PFSK-1 (cell line): ENCODE data around the gene MAP2K1.
A peak's percentile ranks its signal among the peaks of the same experiment; 100 is the strongest.

ENCODE experiments used
- FOXP2 ChIP-seq: optimal IDR thresholded peaks from 2 replicates; pipeline ENCODE3; 2011; ENCODE audit warnings: borderline replicate concordance, control low read depth, inconsistent platforms; ENCODE audit not compliant: insufficient read depth; ENCODE audit errors: extremely low read length, extremely low read depth
- POLR2AphosphoS5 ChIP-seq: IDR thresholded peaks from 2 replicates; pipeline ENCODE4 v1.6.1; 2012; ENCODE audit warnings: low read depth, mild to moderate bottlenecking, control low read depth, low read length, moderate library complexity
- SIN3A ChIP-seq: IDR thresholded peaks from 2 replicates; pipeline ENCODE4 v1.6.1; 2012; ENCODE audit warnings: mild to moderate bottlenecking, low read length, moderate library complexity, borderline replicate concordance; ENCODE audit not compliant: insufficient read depth
- TAF1 ChIP-seq: IDR thresholded peaks from 2 replicates; pipeline ENCODE4 v1.6.1; 2012; ENCODE audit warnings: low read length, control low read depth, borderline replicate concordance; ENCODE audit not compliant: insufficient read depth
- TF ChIP-seq, protein P1 (sequence below), 2 experiments: IDR thresholded peaks; 2 replicates each; pipeline versions ENCODE4 v1.6.1 to v1.8.0; 2011 to 2012; ENCODE audit warnings: low read depth in 2 of 2, low read length in 2 of 2, control low read depth in 1 of 2, inconsistent platforms in 1 of 2, mild to moderate bottlenecking in 1 of 2, moderate library complexity in 1 of 2; ENCODE audit not compliant: insufficient read depth in 1 of 2

MAP2K1 gene

DNA sequence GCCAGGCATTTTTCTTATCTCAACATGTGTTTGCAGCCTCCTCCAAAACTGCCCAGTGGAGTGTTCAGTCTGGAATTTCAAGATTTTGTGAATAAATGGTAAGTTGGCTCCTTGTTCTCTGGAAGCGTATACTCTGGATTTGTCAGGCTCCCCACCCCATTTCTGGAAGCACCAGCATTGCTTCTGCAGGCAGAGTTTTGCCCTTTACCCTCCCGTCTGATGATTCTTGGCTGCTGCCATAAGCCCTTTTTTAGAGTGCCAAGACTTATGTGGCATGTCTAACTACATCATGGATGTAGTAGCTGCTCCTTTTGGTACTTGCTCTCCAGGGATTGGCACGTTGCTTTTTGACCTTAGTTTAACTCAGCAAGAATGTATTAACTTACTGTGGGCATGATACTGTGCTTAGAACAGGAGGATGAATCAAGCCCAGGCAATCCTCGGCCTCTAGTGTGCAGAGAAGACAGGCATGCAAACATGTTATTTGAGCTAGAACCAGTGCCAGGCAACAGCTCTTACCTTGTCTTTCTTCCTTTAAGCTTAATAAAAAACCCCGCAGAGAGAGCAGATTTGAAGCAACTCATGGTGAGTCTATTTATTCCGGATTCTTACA is 102.6 kb downstream of the MAP2K1 start:
- TF ChIP-seq FOXP2 (no peak), SIN3A (no peak)
- TF ChIP-seq, protein P1, sequence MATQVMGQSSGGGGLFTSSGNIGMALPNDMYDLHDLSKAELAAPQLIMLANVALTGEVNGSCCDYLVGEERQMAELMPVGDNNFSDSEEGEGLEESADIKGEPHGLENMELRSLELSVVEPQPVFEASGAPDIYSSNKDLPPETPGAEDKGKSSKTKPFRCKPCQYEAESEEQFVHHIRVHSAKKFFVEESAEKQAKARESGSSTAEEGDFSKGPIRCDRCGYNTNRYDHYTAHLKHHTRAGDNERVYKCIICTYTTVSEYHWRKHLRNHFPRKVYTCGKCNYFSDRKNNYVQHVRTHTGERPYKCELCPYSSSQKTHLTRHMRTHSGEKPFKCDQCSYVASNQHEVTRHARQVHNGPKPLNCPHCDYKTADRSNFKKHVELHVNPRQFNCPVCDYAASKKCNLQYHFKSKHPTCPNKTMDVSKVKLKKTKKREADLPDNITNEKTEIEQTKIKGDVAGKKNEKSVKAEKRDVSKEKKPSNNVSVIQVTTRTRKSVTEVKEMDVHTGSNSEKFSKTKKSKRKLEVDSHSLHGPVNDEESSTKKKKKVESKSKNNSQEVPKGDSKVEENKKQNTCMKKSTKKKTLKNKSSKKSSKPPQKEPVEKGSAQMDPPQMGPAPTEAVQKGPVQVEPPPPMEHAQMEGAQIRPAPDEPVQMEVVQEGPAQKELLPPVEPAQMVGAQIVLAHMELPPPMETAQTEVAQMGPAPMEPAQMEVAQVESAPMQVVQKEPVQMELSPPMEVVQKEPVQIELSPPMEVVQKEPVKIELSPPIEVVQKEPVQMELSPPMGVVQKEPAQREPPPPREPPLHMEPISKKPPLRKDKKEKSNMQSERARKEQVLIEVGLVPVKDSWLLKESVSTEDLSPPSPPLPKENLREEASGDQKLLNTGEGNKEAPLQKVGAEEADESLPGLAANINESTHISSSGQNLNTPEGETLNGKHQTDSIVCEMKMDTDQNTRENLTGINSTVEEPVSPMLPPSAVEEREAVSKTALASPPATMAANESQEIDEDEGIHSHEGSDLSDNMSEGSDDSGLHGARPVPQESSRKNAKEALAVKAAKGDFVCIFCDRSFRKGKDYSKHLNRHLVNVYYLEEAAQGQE (IDR thresholded peaks at IDR 0.05; ENCODE audit: insufficient read depth in 1 of 2, low read depth in 2 of 2, low read length in 2 of 2): no peak

DNA sequence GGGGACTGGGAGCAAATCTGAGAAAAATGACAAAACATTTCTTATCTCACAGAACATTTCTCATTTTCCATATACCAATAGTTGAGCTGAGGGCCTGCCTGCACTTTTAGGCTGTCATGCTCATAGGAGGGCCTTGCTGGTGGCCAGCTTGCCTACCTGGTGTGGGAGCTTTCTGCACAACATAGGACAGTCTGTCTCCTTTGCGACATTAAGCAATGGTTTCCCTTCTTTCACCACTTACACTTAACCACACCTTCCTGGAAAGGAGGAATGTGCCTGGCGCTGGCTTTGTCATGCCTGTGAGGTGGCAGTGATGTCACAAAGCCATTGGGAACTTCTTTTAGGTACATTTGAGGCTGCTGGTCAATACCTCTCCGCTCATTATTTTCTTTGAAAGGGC is 105.1 kb downstream of the MAP2K1 start:
- TF ChIP-seq SIN3A (no peak), FOXP2 (no peak), TAF1 (no peak), POLR2AphosphoS5 (no peak; the same call in 1 of the 2 replicates)
- TF ChIP-seq, protein P1 (IDR thresholded peaks at IDR 0.05; ENCODE audit: insufficient read depth in 1 of 2, low read depth in 2 of 2, low read length in 2 of 2): no peak

DNA sequence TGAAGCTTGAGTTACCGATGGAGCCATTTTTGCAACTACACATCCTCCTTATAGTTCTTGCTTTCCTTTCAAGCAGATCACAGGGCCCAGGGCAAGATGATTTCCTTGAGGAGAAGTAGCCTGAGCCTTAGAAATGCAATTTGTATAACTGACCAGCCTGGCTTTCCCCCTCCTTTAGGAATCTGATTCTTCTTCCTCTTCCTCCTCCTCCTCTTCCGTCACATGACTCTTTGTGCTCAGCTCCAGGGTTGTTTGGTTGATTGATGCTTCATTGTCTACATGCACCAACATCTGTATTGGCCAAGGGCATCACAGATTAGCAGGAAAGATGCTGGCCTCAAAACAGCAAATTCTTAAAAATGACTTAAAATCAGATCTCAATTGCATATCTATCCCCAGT is 107.5 kb downstream of the MAP2K1 start:
- TF ChIP-seq TAF1: no peak
- TF ChIP-seq FOXP2: no peak
- no peak for TF ChIP-seq SIN3A
- TF ChIP-seq, protein P1 (IDR thresholded peaks at IDR 0.05; ENCODE audit: insufficient read depth in 1 of 2, low read depth in 2 of 2, low read length in 2 of 2): no peak
- no peak for TF ChIP-seq POLR2AphosphoS5

DNA sequence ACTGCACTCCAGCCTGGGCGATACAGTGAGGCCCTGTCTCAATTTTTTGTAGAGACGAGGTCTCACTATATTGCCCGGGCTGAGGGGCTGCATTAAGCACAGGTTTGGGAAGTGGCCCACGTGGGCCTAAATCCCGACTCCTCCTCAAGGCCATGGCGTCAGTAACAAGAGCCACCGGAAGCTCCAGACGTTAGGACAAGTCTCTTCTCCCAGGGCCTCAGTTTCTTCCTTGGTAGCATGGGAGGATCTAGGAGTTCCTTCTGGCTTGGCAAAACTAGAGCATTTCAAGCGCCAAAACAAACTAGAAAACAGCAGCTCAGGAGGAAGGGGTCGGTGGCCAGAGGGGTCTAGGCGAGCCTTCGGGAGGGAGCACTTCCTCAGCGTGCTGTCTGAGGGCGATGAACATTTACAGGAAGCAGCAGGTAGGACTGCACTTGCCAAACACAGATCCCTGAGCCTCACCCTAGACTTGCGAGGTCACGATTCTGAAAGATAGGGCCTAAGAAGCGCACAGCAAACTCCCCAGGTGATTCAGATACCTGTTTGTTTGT is 110.3 kb downstream of the MAP2K1 start:
- TF ChIP-seq, protein P1 (IDR thresholded peaks at IDR 0.05; ENCODE audit: insufficient read depth in 1 of 2, low read depth in 2 of 2, low read length in 2 of 2): no peak
- TF ChIP-seq TAF1: 0 out of 2 replicates have a peak, but pooled peaks have one; percentile 15
